ENCODE measurements around the gene SLC17A1.

DNA sequence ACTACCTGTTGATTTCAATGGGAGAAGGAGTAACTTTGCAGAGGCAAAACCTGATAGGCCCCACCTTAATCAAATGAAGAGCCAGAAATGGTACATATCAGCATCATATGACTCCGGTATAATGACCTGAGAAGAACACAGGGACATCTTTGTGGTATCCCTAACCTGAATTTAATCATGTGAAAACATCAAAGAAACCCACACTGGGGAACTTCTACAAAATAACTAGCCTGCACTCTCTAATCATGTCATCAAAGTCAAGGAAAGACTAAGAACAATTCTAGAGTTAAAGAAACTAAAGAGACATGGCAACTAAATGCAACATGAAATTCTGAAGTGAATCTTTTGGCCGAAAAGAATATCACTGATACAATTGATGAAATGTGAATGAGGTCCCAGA, 42.4 kb downstream of the SLC17A1 start:
- TF ChIP-seq, protein P1, sequence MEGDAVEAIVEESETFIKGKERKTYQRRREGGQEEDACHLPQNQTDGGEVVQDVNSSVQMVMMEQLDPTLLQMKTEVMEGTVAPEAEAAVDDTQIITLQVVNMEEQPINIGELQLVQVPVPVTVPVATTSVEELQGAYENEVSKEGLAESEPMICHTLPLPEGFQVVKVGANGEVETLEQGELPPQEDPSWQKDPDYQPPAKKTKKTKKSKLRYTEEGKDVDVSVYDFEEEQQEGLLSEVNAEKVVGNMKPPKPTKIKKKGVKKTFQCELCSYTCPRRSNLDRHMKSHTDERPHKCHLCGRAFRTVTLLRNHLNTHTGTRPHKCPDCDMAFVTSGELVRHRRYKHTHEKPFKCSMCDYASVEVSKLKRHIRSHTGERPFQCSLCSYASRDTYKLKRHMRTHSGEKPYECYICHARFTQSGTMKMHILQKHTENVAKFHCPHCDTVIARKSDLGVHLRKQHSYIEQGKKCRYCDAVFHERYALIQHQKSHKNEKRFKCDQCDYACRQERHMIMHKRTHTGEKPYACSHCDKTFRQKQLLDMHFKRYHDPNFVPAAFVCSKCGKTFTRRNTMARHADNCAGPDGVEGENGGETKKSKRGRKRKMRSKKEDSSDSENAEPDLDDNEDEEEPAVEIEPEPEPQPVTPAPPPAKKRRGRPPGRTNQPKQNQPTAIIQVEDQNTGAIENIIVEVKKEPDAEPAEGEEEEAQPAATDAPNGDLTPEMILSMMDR (IDR thresholded peaks at IDR 0.05): no peak
- TF ChIP-seq POLR2A (IDR thresholded peaks at IDR 0.05): no peak
